Right ventricle myocardium inferior (tissue), 1 donor: ENCODE measurements around the gene LDHAL6A. TPM values are rescaled to one million over a fixed set of nuclear protein-coding genes. Genes with fewer than 3 reads are reported as not detected.
"Not testable (repeated sequence)": the region's sequence is repeated elsewhere in the genome, so short reads cannot be mapped to it uniquely, and the experiment has no call there.

Source experiments
- ATAC-seq: fragments of 200-7000 bp; cut with Tn5 transposase; one replicate; pipeline ENCODE4 v1.9.1; 2020; ENCODE audit warnings: mild to moderate bottlenecking, moderate library complexity
- DNase-seq: peaks from one replicate; pipeline ENCODE4 v3.0.0; 2021; ENCODE audit errors: missing footprints
- intact Hi-C: fragments of 100-400 bp; cut with DNase I; formaldehyde crosslinking; loops from one replicate; pipeline ENCODE4 v1.11.0; 2022
- long read RNA-seq: library from polyadenylated mRNA; unstranded; transcript quantifications from one replicate; pipeline ENCODE4 v2.0.0, GENCODE V29; 2021
- total RNA-seq: library from RNA; stranded (reverse); fragmentation: NEBNext Ultra II Directional; extraction: Animal tissue kit (Norgen Biotek cat#: 25700); gene quantifications from one replicate; pipeline ENCODE4 v1.2.1, GENCODE V29; 2021
- donor health status: DM: no; HTN: yes; CAD: no; lungs with severe emphysema.

Gene LDHAL6A
- not detected for total RNA-seq
- long read RNA-seq: 0 reads

GRCh38 chr11:18455686-18456372 is at the start of gene LDHAL6A:
Gene LDHAL6A, plus strand, starts transcription at chr11:18455856. Its CDS starts 825 bp downstream, at chr11:18456681.
- no peak for DNase-seq
- intact Hi-C loops: no loop called here
- ATAC-seq: no peak

- DNase-seq, ATAC-seq, intact Hi-C loops: not testable (repeated sequence)
Observed at GRCh38 chr11:18407400-18407799, 48.3 kb upstream of the LDHAL6A start.

DNA sequence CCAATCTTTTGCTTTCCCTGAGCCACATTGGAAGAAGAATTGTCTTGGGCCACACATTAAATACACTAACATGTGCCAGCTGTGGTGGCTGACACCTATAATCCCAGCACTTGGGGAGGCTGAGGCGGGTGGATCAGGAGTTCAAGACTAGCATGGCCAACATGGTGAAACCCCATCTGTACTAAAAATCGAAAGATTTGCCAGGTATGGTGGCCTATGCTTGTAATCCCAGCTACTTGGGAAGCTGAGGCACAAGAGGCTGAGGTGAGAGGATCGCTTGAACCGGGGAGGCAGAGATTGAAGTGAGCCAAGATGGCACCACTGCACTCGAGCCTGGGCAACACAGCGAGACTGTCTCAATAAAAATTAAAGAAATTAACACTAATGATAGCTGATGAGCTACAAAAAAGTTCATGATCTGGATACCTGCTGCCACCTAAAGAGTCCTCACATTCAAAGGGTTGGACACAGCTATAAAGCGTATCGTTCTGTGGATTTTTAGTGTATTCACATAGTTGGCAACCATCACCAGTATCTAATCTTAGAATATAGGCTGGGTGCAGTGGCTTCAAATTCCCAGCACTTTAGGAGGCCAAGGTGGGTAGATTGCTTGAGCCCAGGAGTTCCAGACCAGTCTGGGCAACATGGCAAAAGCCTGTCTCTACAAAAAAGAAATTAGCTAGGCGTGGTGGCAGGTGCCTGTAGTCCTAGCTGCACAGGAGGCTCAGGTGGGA is 46.9 kb upstream of the LDHAL6A start:
- intact Hi-C loops: no loop called here
- DNase-seq: no peak
- ATAC-seq: peak; percentile 32

DNA sequence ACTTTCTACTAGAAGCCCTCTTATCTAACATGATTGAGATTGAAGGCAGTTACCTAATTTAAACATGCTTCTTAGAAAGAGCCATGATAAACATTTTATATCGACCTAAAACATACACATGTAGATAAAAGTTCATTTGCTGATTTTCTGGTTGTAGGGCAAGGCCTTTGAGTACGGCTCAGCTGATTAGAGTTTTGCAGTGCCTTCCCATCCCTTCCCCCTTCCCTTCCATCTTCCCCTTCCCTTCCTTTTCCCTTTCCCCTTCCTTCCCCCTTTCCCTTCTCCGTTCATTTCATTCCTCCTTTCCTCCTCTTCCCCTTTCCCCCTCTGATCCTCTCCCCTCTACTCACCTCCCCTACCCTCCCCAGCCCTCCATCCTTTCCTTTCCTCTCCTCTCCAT is 39.2 kb upstream of the LDHAL6A start:
- ATAC-seq (no peak), DNase-seq (no peak)
- intact Hi-C loops: no loop called here

- DNase-seq (no peak), ATAC-seq (no peak)
- intact Hi-C loops: no loop called here
Observed at GRCh38 chr11:18419040-18419439, 36.6 kb upstream of the LDHAL6A start.

- no peak for ATAC-seq
Observed at GRCh38 chr11:18420067-18420466, 35.6 kb upstream of the LDHAL6A start.

DNA sequence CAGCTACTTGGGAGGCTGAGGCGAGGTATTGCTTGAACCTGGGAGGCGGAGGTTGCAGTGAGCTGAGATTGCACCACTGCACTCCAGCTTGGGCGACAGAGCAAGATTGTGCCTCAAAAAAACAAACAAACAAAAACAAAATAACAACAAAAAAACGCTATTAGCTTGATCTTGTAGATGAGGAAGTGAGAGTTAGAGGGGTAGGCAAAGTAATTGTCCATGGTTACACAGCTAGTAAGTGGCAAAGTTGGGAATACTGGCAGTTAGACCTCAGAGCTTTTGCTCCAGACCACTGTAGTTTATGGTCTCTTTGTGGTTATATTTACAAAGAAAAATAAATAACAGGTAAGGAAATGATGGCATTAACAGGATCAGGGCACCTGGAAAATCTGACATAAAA is 28.4 kb upstream of the LDHAL6A start:
- no peak for ATAC-seq
- intact Hi-C loops: no loop called here
- no peak for DNase-seq

More at GRCh38 chr11:18420067-18420466, 35.6 kb upstream of the LDHAL6A start:
- intact Hi-C loops: no loop called here
- no peak for DNase-seq

DNA sequence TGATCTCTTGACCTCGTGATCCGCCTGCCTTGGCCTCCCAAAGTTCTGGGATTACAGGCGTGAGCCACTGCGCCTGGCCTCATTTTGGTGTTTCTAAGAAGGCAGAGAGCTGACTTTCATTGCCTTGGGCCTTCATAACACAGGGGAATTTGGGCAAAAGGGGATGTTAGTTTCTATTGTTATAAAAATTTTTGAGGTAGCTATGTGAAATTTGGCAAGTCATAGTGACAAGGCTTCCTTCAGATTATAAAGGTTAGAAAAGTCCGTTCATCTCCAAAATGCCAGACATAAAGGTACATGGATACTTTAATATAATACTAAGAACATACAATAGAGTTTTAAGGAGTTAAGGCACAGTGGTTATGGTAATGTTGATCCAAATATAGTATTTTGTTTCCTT is 26.3 kb upstream of the LDHAL6A start:
- DNase-seq: no peak
- intact Hi-C loops: no loop called here
- ATAC-seq: no peak

- no peak for ATAC-seq
- no peak for DNase-seq
- intact Hi-C loops: no loop called here
Observed at GRCh38 chr11:18438691-18439090, 17.0 kb upstream of the LDHAL6A start.

DNA sequence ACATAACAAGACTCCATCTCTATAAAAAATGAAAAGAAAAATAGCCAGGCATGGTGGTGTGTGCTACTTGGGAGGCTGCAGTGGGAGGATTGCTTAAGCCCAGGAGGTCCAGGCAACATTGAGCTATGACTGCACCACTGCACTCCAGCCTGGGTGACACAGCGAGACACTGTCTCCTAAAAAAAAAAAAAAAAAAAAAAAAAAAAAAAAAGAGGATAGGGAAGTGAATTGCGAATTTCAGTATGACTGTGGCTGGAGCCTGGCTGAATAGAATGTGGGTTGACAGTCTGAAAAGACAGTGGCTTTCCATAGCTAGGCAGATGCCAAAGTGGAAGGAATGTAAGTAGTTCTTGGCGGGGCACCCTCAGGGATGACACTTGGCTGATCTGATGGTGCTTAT is 6.4 kb upstream of the LDHAL6A start:
- no peak for ATAC-seq
- intact Hi-C loops: no loop called here

GRCh38 chr11:18452927-18453326 is 2.7 kb upstream of the LDHAL6A start:
- intact Hi-C loops: no loop called here
- DNase-seq: no peak
- no peak for ATAC-seq

More for the DNA sequence above, 6.4 kb upstream of the LDHAL6A start:
- DNase-seq: no peak

GRCh38 chr11:18457450-18457849 is 1.8 kb downstream of the LDHAL6A start:
- no peak for ATAC-seq
- intact Hi-C loops: no loop called here
- DNase-seq: no peak

DNA sequence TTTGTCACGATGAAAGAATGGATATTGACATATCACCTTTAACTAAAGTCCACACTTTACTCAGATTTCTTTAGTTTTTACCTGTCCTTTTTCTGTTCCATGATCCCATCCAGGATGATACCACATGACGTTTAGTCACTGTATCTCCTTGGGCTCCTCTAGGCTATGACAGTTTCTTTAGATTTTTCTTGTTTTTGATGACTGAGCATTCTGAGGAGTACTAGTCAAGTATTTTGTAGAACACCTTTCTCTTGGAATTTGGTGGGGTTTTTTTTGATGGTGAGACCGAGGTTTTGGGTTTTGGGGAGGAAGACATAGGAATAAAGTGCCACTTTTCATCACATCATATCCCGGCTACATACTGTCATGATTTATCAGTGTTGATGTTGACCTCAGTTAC is 4.0 kb downstream of the LDHAL6A start:
- intact Hi-C loops: no loop called here
- ATAC-seq (no peak), DNase-seq (no peak)

GRCh38 chr11:18461909-18462308 is 6.3 kb downstream of the LDHAL6A start:
- DNase-seq (no peak), ATAC-seq (no peak)
- intact Hi-C loops: no loop called here

- DNase-seq (no peak), ATAC-seq (no peak)
Observed at GRCh38 chr11:18463439-18463838, 7.8 kb downstream of the LDHAL6A start.

GRCh38 chr11:18466402-18466801 is 10.7 kb downstream of the LDHAL6A start:
- intact Hi-C loops: no loop called here
- DNase-seq (no peak), ATAC-seq (no peak)

More at GRCh38 chr11:18463439-18463838, 7.8 kb downstream of the LDHAL6A start:
- intact Hi-C loops: no loop called here

DNA sequence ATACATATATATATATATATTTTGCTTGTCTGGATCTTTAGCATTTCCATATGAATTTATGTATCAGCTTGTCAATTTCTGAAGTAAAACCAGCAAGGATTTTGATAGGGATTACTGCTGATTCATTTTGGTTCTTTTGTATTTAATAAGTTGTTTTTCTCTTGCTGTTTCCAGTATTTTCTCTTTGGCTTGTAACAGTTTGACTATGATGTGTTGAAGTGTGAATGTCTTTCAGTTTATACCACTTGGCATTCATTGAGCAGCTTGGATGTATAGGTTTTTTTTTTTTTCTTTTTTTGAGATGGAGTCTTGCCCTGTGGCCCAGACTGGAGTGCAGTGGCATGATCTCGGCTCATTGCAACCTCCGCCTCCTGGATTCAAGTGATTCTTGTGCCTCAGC is 12.4 kb downstream of the LDHAL6A start:
- DNase-seq (no peak), ATAC-seq (no peak)
- intact Hi-C loops: no loop called here

DNA sequence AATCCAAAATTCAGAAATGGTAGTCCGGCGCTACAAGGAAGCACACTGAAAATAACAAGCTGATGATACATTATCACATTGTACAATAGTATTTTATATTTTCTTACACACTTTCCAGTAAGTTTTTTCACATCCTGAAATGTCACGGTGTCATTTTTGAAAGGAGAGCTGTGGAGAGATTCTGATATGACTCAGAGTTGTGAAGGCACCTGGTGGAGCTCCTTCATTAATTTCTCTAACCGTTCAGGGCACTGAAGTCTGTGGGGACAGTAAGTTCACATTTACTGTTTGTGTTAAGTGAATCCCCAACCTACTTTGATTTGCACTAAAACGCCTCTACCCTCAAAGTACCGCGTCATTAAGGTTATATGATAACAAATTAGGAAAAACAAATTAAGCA is 13.3 kb downstream of the LDHAL6A start:
- no peak for ATAC-seq
- intact Hi-C loops: no loop called here
- DNase-seq: no peak

GRCh38 chr11:18471995-18472394 is 16.3 kb downstream of the LDHAL6A start:
- ATAC-seq (no peak), DNase-seq (no peak)
- intact Hi-C loops: no loop called here

DNA sequence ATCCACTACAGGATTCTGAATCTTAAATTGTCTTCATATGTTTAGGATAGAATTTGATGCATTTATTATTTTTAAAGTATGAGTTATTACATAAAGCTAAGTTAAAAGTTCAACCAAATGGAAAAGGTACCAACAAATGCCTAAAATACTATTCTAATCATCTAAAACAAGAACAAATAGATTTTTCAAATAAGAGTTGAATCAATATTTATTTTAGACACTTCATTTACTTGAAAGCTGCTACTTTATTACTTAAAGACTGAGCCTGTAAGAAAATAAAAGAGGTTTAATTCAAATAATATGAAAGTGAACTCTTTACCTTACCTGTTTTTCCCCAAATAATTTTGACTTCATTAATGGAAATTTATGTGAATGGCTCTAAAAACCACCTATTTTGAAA is 16.9 kb downstream of the LDHAL6A start:
- ATAC-seq (no peak), DNase-seq (no peak)
- intact Hi-C loops: no loop called here
